Measurements from ENCODE around the gene RSU1.

DNA sequence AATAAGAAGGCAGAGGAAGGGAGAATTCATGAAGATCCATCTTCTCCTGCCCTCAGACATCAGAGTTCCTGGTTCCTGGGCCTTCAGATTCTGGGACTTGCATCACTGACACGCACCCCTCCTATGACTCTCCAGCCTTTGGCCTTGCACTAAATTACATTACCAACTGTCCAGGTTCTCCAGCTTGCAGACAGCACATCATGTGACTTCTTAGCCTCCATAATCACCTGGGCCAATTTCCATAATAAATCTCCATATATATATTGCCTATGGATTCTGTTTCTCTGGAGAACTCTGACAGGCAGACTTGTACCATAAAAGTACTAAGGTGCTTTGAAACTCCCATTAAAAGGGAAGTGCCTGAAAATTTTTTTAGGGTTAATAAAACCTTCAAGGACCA is 23.2 kb downstream of the RSU1 start:
- TF ChIP-seq, protein P1, sequence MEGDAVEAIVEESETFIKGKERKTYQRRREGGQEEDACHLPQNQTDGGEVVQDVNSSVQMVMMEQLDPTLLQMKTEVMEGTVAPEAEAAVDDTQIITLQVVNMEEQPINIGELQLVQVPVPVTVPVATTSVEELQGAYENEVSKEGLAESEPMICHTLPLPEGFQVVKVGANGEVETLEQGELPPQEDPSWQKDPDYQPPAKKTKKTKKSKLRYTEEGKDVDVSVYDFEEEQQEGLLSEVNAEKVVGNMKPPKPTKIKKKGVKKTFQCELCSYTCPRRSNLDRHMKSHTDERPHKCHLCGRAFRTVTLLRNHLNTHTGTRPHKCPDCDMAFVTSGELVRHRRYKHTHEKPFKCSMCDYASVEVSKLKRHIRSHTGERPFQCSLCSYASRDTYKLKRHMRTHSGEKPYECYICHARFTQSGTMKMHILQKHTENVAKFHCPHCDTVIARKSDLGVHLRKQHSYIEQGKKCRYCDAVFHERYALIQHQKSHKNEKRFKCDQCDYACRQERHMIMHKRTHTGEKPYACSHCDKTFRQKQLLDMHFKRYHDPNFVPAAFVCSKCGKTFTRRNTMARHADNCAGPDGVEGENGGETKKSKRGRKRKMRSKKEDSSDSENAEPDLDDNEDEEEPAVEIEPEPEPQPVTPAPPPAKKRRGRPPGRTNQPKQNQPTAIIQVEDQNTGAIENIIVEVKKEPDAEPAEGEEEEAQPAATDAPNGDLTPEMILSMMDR (IDR thresholded peaks at IDR 0.05 in 8 of 11, conservative IDR thresholded peaks at IDR 0.05 in 3 of 11): no peak
- TF ChIP-seq POLR2A (IDR thresholded peaks at IDR 0.05): no peak
- TF ChIP-seq POLR2AphosphoS5 (IDR thresholded peaks at IDR 0.05): no peak

All from spleen (tissue), 7 donors.